EH (cell line): Measurements from ENCODE around the gene ZBP1.
A peak's percentile ranks its signal among the peaks of the same experiment; 100 is the strongest.
"Not testable (repeated sequence)": the region's sequence is repeated elsewhere in the genome, so short reads cannot be mapped to it uniquely, and the experiment has no call there.

ENCODE experiments used
- DNase-seq: peaks from one replicate; pipeline ENCODE4 v3.0.0-alpha.2; 2015; ENCODE audit warnings: low read depth

Gene ZBP1

DNA sequence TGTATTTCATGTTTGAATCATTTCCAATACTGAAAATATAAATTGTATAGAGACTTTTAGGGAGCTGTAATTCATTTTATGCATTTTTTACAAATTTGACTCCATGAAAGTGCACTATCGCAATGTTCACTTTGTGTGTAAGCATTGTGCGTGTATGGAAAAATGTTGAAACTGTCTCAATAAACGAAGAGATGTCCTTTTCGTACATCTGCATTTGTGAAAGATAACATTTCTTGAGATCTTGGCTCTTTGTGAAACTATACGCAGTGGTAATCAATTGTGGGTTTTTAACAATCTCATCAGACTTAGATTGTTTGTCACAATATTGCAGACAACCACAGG is 18.6 kb upstream of the ZBP1 start:
- DNase-seq = no peak

DNA sequence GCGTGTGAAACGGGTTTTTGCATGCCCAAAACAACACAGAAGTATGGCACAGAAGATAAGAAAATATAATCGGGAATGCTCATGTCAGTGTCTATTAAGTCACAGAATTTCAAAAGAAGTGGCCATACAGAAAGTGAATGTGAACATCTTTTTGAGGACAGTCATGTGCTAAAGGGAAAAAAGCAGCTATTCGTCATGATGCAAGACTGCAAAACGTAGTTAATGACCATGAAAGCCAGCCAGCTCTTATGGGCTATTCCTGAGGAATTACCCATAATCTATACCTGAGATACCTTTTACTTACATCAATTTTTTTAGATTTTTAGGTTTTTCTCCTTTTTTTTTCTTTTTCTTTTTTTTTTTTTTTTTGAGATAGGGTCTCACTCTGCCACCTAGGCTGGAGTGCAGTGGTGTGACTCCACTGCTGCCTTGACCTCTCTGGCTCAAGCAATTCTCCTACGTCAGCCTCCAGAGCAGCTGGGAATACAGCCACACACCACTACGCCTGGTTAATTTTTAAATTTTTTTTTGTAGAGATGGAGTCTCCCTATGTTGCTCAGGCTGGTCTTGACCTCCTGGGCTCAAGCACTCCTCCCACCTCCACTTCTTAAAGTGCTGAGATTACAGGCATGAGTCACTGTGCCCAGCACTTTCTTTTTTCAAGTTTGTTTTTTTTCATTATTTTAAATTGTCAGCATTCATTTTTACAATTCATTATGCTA is 18.1 kb upstream of the ZBP1 start:
- DNase-seq = peak; percentile 2

DNA sequence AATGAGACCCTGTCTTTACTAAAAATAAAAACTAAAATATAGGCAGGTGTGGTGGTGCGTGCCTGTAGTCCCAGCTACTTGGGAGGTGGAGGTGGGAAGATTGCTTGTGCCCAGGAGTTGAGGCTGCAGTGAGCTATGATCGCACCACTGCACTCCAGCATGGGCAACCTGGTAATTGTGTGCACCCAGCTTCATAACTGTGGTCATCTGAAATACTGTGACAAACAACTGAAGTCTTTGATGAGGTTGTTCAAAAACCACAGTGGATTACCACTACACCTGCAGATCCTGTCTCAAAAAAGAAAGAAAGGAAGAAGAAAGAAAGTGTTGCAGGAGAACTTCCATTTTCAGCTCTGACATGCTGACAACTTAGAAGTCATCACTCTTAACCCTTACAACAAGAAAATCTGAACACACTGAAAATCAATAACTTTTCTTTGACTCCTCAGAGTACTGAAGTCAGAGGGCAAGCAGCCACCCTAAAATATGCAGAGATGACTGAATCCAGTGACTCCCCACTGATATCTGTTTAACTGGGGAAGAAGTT is 13.8 kb upstream of the ZBP1 start:
- no peak for DNase-seq

DNA sequence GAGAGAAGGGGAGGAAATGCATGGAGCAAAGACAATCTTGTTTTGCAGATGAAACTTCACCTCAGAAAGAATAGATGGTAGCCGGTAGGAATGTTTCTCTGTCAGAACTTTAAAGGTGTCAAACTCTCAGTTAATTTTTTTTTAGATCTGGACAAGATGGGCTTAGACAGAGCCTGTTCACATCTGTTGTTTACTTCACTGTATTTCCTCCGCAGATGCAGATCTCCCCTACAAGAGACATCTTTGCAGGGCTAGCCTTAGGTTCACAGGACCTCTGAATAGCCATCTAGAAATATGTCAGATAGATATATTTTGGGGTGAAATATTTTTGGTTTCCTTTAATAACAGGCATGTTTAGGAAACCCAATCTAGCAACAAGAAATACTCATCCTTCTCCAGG is 12.1 kb upstream of the ZBP1 start:
- DNase-seq = no peak

DNA sequence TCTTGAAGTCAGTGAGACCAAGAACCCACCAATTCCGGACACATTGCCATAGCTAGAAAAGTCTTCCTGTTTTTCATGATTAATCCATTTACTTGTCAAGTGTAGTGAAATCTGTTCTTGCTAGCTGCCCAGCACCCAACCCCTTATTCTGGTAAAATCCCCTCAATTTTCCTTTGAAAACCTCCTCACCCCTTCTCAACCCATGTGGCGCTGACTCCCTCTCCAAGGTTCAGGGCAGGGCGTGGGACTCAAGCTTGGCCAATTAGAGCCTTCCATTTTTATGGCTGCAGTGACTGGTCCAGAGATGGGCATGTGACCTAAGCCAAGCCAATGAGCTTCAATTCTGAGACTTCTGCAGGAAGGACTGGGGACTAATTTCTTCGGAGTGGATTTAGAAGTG is 9.8 kb upstream of the ZBP1 start:
- DNase-seq = no peak

DNA sequence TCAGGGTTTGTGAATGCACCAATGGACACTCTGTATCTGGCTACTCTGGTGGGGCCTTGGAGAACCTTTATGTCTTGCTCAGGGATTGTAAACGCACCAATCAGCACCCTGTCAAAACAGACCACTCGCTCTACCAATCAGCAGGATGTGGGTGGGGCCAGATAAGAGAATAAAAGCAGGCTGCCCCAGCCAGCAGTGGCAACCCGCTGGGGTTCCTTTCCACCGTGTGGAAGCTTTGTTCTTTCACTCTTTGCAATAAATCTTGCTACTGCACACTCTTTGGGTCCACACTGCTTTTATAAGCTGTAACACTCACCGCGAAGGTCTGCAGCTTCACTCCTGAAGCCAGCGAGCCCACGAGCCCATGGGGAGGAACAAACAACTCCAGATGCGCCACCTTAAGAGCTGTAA is 9.3 kb upstream of the ZBP1 start:
- not testable (repeated sequence) for DNase-seq

DNA sequence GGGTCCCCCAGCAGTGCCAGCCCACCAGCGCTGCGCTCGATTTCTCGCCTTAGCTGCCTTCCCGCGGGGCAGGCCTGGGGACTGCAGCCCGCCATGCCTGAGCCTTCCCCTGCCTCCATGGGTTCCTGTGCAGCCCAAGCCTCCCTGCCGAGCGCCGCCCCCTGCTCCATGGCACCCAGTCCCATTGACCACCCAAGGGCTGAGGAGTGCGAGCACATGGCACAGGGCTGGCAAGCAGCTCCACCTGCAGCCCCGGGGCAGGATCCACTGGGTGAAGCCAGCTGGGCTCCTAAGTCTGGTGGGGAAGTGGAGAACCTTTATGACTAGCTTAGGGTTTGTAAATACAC is 8.7 kb upstream of the ZBP1 start:
- not testable (repeated sequence) for DNase-seq

DNA sequence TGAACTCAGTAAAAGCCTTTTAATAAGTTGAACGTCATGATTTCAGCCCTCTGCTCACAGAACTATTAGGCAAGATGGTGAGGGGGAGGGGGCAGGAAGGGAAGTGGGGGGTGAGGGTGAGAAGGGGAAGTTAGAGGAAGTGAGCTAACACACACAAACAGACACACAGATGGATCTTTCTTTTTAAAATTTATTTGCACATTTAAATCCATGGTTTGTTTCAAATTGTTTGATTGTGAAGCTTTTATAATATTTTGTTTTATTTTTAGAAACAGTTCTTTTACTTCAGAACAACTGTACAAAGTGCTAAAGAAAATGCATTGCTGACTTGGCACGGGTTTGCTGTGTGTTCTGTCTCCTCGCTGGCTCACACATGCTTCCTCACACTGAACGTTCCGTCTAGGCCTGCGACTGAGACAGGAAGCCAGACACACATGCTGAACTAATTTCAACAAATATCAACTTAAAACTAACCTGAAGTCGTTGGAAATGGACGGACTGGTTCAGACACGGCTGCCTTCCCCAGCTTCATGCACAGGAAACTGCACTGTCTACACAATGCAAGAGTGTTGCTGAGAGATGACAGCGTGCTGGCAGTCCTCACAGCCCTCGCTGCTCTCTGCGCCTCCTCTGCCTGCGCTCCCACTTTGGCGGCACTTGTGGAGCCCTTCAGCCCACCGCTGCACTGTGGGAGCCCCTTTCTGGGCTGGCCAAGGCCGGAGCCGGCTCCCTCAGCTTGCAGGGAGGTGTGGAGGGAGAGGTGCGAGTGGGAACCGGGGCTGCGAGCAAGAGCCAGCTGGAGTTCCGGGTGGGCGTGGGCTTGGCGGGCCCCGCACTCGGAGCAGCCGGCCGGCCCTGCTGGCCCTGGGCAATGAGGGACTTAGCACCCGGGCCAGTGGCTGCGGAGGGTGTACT is 8.1 kb upstream of the ZBP1 start:
- peak; percentile 57 for DNase-seq

DNA sequence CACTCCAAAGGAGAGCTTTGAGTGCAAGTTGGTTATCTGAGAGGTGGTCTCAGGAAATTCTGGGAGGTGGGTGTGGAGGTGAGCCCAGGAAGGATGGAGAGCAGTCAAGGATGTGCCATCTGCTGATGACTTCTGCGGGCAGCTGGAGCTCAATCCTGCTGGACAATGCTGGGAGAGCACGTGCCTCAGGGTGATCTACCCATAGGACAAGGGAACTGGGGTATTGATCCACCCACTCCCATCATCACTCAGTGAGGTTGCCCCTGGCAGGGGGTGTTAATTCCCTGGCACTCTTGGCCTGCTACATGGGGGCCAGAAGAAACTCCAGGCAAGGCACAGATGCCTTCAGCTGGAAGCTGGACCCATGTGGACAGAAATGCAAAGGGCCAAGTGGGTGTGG is 7.1 kb upstream of the ZBP1 start:
- no peak for DNase-seq

DNA sequence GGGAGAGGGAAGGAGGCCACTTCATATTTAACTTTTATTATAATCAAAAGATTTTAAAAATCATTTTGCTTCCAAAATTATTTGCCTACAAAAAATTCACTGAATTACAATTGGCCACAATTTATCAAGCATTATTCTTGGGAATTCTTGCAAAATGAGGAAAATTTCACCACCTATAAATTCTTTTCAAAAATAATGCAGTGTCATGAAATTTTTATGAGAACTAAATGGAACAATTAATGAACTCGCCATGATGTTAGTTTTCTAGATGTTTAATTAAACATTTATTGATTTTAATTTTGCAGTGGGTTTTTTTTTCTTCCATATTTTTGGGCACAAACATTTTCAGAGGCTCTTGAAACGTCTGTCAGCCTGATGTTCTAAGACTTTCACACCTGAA is 5.8 kb upstream of the ZBP1 start:
- DNase-seq = no peak

DNA sequence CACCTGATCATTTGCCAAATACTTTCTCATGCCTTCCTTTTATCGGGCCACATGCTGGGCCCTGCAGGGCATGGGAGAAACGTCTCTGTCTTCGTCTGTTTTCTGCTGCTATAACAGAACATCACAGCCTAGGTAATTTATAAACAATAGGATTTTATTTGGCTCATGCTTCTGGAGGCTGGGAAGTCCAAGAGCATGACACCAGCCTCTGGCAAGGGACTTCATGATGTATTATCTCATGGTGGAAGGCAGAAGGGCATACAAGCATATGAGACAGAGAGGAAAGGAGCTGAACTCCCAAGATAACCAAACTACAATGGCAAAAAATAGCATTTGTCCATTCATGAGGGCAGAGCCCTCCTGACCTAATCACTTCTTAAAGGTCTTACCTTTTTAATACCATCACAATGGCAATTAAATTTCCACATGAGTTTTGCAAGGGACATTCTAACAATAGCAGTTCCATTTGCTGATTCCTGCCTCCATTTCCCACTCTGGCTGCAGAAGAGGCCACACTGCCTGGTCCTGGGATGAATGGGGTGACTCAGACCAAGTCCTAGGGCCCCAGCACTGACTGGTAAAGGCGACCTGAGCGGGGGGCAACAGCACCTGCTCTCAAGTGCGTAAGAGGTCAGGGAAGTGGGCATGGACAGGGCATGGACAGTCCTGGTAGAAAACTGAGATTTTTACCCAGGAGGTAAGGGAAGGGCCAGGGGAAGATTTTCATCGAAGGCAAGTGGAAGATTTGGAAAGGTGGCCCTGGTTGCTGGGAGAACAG is 5.1 kb upstream of the ZBP1 start:
- no peak for DNase-seq

DNA sequence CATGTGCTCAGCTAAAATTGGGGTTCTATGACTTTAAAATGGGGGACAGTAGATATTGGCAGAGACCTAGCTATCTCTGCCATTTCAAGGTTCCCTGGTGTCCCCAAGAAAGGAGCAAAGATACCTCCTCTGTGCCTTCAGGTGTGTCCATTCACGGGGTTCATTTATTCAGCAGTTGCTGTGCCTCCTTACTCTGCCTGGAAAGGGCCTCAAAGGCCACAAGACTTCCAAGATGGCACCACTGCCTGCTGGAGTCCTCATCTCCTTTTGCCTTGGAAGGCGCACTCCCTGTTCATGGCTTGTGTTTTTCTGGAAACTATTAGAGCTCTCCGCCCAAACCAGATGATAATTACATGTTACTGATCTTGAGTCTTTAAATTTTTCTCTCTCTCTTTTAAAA is 3.9 kb upstream of the ZBP1 start:
- no peak for DNase-seq

DNA sequence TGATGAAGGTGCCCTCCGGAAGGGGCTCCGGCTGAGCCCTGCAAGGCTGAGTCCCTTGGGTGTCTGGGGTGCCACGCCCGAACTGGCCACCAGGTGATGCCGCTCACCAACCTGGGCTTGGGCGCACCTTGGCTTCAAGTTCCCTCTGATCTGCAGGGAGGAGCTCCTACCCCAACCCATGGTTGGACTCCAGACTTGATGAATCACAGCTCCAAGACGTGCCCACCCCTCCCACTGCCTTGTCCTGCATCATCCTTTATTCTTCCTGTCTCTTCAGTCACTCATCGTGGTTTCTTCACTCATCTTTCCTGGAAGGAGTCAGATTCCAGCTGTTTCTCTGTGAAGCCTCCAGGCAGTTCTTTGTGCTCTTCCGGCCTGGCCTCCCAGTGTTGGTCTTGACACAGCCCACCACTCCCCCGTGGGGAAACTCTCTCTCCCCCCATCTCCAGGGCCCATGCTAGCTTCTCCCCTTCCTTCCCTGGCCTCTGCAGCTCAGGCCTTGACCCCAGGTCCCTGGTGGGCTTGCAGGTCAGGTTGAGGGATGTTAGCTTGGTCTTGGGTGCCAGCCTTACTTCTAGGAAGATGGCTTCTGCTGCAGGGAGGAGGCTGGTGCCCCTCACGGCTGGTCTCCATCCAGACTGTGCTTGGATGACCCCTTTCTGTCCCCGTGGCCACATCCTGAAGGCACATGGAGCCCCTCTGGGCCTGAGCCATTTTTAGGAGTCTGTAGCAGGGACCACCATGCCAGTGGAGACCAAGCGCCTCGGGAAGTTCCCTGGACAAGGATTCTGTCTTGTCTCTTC is 2.6 kb upstream of the ZBP1 start:
- peak; percentile 50 for DNase-seq

DNA sequence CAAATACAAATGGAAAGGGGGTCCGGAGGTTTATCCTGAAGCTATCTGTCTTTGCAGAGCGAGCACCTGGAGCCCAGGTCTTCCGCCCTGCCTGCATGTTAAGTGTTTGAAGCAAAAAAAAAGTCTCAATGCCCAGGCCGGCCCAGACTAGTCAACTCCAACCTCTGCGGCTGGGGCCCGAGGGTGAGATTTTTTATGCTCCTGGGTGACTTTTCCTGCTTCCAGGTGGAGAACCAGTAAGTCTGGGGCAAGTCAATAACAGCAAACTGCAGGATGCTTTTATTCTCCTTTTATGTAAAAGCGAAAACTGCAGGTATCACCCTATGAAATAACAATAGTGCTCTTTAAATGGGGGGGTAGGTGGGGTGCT is 2.0 kb upstream of the ZBP1 start:
- DNase-seq = no peak

DNA sequence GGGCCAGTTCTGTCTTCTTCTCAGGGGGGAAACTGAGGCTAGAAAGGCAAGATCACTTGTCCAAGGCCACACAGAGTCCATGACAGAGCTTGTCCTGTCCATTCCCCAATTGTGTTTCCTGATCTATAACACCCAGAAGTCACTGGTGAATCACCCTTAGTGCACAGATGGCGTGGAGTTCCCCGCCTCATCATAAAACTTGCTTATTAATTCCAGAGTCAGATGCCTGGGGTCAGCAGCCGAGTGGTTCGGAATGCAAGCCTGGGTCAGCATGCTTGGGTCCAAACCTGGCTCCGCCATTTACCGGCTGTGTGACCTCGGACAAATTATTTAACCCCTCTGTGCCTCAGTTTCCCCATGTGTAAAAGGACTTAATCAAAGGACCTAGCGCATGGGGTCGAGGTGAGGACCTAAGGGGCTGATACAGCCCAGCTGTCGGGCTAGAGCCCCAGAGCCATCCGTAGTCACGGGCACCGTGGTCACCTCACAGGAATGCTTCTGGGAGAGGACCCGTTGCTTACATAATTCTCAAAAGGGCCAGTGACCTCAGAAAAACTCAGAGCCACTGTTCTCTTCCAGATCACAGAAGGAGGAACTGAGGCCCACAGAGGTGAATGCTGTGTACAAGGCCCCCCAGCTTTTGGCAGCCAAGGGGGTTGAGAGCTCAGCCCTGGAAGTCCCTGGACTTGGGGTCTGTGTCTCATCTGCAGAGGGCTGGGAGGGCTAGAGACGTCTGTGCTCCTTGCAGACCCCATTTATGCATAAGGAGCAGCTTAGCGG is 1.4 kb upstream of the ZBP1 start:
- peak; percentile 22 for DNase-seq

DNA sequence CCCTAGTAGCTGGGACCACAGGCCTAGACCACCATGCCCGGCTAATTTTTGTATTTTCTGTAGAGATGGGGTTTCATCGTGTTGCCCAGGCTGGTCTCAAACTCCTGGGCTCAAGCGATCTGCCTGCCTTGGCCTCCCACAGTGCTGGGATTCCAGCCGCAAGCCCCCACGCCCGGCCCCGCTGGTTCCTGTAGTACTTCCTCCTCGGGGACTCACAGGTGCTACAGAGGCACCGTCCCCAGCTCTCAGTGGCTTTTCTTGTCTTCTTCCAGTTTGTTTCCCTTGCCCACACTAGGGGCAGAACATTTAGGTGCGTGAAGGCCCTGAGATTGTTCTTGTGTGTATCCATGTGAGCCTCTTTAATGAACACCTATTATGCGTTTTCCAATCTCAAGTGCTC is 773 bp upstream of the ZBP1 start:
- no peak for DNase-seq

DNA sequence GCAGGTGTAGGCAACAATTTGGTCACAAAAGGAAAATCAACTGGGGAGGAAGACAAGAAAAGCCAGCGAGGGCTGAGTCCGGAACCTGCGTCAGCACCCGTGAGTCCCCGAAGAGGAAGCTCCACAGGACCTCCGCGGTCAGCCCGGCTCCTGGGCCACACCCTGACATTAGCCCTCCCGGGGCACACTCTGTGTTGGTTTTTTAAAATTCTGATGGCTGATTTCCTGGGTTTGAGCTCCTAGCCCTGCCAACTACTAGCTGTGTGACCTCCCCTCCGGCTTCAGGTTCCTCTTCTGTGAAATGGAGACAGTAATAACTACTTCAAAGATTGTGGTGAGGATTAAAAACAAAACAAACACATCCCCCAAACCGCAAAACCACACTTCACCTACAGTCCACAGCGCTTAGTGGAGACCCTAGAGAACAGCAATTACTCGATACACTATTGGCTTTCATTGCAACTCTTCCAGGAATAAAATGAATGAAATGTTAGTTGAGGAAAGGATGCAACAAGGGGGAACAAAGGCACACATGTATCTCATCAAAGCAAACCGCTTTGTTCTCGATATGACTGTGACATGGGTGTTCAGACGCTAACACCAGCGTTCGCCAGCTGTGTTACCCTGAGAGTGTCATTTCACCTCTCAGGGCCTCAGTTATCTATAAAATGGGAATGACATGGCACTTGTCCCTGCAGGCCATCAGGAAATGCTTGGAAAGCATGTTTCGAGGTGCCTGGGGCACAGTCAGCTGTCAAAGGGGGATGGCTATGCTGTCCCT is 985 bp downstream of the ZBP1 start:
- no peak for DNase-seq

DNA sequence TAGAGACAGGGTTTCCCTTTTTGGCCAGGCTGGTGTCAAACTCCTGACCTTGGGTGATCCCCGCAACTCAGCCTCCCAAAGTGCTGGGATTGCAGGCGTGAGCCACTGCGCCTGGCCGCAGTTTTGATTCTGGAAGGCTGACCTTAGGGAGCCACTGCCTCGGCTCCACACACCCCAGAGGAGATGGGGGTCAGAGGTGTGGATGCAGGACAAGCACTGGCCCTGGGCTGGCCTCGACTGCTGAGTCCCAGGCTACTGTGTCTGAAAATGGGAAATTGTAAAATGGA is 1.5 kb downstream of the ZBP1 start:
- no peak for DNase-seq

DNA sequence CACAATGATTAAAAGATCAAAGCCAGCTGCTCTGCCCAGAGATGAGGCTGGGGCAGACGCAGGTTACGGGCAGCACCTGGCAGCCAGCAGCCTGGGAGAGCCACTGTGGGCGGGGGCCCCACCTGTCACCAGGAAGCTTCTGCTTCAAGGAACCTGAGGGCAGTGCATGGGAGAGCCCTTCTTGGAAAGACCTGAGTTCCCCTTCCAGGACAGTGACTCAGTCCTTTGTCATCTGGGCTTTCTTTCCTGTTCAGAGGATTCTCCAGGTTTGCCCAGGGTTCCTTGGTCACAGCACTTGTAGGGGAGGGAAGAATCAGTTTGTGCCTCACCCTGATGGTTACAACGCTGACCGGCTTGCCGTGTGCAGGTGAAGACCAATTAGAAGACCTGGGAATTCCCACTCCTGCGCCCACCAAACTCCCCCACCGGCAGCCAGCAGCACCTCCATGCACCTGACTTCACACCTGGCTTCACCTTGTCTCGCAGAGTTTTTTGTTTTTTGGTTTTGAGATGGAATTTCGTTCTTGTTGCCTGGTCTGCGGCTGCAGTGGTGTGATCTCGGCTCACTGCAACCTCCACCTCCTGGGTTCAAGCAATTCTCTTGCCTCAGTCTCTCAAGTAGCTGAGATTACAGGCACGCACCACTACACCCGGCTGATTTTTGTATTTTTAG is 2.0 kb downstream of the ZBP1 start:
- DNase-seq = no peak
